HepG2 (cell line): ENCODE results near the gene ADPRM. TPM values are rescaled to one million over a fixed set of nuclear protein-coding genes. Genes with fewer than 3 reads are reported as not detected.
A peak's percentile ranks its signal among the peaks of the same experiment; 100 is the strongest.

Experiments
- CAMTA2 ChIP-seq: sonication (generic); formaldehyde crosslinking; IDR thresholded peaks from 2 replicates; pipeline ENCODE4 v1.4.0; 2020; ENCODE audit warnings: mild to moderate bottlenecking, missing genetic modification reagents, borderline replicate concordance
- ELF4 ChIP-seq: sonication (generic); formaldehyde crosslinking; IDR thresholded peaks from 2 replicates; pipeline ENCODE4 v1.5.0; 2020; ENCODE audit warnings: missing genetic modification reagents, mild to moderate bottlenecking, moderate library complexity, borderline replicate concordance
- HMG20B ChIP-seq: conservative IDR thresholded peaks from 2 replicates; pipeline ENCODE4 v1.6.1; 2016; ENCODE audit warnings: missing genetic modification reagents, missing compliant biosample characterization
- HOXA5 ChIP-seq: sonication (generic); formaldehyde crosslinking; IDR thresholded peaks from 2 replicates; pipeline ENCODE4 v1.4.0; 2020; ENCODE audit warnings: missing genetic modification reagents
- KAT8 ChIP-seq: IDR thresholded peaks from 2 replicates; pipeline ENCODE4 v1.6.1; 2016; ENCODE audit warnings: missing genetic modification reagents, missing compliant biosample characterization
- MEIS2 ChIP-seq: sonication (generic); formaldehyde crosslinking; IDR thresholded peaks from 2 replicates; pipeline ENCODE4 v1.9.0; 2021; ENCODE audit warnings: mild to moderate bottlenecking, missing genetic modification reagents
- NFYC ChIP-seq: IDR thresholded peaks from 2 replicates; pipeline ENCODE4 v1.6.1; 2016; ENCODE audit warnings: missing genetic modification reagents, missing compliant biosample characterization
- NR2C2 ChIP-seq: sonication (generic); formaldehyde crosslinking; IDR thresholded peaks from 2 replicates; pipeline ENCODE4 v1.4.0; 2020; ENCODE audit warnings: missing genetic modification reagents, mild to moderate bottlenecking, moderate library complexity, borderline replicate concordance
- SAP130 ChIP-seq: IDR thresholded peaks from 2 replicates; pipeline ENCODE4 v1.6.1; 2016; ENCODE audit warnings: low read depth
- ZNF530 ChIP-seq: sonication (generic); formaldehyde crosslinking; IDR thresholded peaks from 2 replicates; pipeline ENCODE4 v1.5.0; 2020; ENCODE audit warnings: low read depth, mild to moderate bottlenecking, missing genetic modification reagents
- ZNF678 ChIP-seq: sonication (generic); formaldehyde crosslinking; IDR thresholded peaks from 2 replicates; pipeline ENCODE4 v1.4.0; 2020; ENCODE audit warnings: mild to moderate bottlenecking, missing genetic modification reagents
- ZNF878 ChIP-seq: sonication (generic); formaldehyde crosslinking; IDR thresholded peaks from 2 replicates; pipeline ENCODE4 v1.8.1; 2023; ENCODE audit warnings: mild to moderate bottlenecking, missing genetic modification reagents, moderate library complexity
- polyA plus RNA-seq, 8 experiments: library from polyadenylated mRNA; depleted of rRNA in 3 of 8; stranded (reverse) in 7 of 8; unstranded in 1 of 8; fragments of >200 nt; fragmentation: Illumina TruSeq in 4 of 8; extraction: Trizol in 4 of 8; gene quantifications; 2 replicates each; pipeline versions ENCODE4 v1.2.1 to v1.2.3, GENCODE V29; 2011 to 2016; ENCODE audit warnings: low read depth in 4 of 8, missing spikeins in 1 of 8, mixed read lengths in 1 of 8; ENCODE audit not compliant: insufficient read depth in 1 of 8
- total RNA-seq, 5 experiments: library from RNA; depleted of rRNA; stranded (reverse); fragments of >200 nt; fragmentation: Illumina TruSeq; extraction: Trizol; gene quantifications; 2 replicates each; pipeline ENCODE4 v1.2.3, GENCODE V29; 2016; ENCODE audit warnings: low read depth in 1 of 5
- TF ChIP-seq, protein P1 (sequence below): sonication (generic); formaldehyde crosslinking; IDR thresholded peaks from 2 replicates; pipeline ENCODE4 v1.4.0; 2020; ENCODE audit warnings: missing genetic modification reagents
- TF ChIP-seq, protein P2 (sequence below): sonication (generic); formaldehyde crosslinking; IDR thresholded peaks from 2 replicates; pipeline ENCODE4 v1.4.0; 2020; ENCODE audit warnings: missing genetic modification reagents
- TF ChIP-seq, protein P3 (sequence below): sonication (generic); formaldehyde crosslinking; IDR thresholded peaks from 2 replicates; pipeline ENCODE4 v1.9.0; 2021; ENCODE audit warnings: missing genetic modification reagents, borderline replicate concordance

Gene ADPRM
- total and polyA plus RNA-seq, 2 of the 13 experiments (the other 11 are each of a cell fraction or from before 2014, with no cell fraction given) = 5.6 to 10.8 TPM

DNA sequence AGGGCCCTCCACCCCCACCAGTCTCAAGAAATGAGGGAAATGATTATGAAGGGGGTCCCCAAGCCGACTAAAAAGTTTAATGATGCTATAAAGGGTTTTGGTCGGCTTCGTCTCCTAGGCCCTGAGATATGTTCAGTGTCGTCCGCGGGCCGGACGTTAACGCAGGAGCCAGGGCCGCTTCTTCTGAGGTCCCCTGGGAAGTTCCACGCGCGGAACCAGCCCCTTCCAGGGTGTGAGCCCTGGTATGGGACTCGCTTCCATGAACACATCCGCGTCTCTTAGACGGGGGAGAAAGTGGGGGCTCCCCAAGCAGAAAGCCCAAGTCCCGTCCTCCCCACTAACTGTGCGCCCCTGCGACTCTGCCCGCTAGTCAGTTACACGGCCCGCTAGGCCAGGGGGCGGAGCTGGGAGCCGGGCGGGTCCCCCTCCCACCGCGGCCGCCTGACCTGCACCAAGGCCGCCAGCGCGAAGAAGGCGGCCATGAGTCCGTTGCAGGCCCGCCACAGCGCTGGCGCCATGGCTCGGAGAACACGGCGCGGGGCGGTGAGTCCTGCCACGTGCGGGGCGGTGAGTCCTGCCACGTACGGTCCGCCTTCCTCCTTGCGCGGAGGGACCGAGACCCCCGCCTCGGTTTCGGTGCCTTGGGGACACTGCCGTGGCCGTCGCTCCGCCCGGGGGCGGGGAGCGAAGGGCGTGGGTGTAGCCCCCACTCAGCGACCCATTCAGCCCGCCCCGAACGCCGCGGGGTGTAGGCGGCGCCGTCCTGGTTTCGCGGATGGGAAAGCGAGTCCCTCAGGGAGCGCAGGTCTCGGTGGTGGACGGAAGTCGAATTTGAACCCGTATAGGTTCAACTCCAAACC lies 32.2 kb downstream of the ADPRM start, which contains the start of gene TMEM220 (continued):
- TF ChIP-seq, protein P1, sequence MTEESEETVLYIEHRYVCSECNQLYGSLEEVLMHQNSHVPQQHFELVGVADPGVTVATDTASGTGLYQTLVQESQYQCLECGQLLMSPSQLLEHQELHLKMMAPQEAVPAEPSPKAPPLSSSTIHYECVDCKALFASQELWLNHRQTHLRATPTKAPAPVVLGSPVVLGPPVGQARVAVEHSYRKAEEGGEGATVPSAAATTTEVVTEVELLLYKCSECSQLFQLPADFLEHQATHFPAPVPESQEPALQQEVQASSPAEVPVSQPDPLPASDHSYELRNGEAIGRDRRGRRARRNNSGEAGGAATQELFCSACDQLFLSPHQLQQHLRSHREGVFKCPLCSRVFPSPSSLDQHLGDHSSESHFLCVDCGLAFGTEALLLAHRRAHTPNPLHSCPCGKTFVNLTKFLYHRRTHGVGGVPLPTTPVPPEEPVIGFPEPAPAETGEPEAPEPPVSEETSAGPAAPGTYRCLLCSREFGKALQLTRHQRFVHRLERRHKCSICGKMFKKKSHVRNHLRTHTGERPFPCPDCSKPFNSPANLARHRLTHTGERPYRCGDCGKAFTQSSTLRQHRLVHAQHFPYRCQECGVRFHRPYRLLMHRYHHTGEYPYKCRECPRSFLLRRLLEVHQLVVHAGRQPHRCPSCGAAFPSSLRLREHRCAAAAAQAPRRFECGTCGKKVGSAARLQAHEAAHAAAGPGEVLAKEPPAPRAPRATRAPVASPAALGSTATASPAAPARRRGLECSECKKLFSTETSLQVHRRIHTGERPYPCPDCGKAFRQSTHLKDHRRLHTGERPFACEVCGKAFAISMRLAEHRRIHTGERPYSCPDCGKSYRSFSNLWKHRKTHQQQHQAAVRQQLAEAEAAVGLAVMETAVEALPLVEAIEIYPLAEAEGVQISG (CRISPR knock-in tag) = peak; percentile 89
- TF ChIP-seq MEIS2 (CRISPR knock-in tag) (peak; percentile 73; the same call in 1 of the 2 replicates), ZNF530 (no peak), HMG20B (CRISPR knock-in tag) (no peak), CAMTA2 (CRISPR knock-in tag) (peak; percentile 64; the same call in 1 of the 2 replicates), ELF4 (CRISPR knock-in tag) (no peak), HOXA5 (0 out of 2 replicates have a peak, but pooled peaks have one; percentile 53), NFYC (CRISPR knock-in tag) (no peak), ZNF678 (CRISPR knock-in tag) (0 out of 2 replicates have a peak, but pooled peaks have one; percentile 46), NR2C2 (peak; percentile 53; the same call in 1 of the 2 replicates), SAP130 (CRISPR knock-in tag) (peak; percentile 58; the same call in 1 of the 2 replicates), ZNF878 (no peak), KAT8 (CRISPR knock-in tag) (peak; percentile 70; the same call in 1 of the 2 replicates)
- TF ChIP-seq, protein P2, sequence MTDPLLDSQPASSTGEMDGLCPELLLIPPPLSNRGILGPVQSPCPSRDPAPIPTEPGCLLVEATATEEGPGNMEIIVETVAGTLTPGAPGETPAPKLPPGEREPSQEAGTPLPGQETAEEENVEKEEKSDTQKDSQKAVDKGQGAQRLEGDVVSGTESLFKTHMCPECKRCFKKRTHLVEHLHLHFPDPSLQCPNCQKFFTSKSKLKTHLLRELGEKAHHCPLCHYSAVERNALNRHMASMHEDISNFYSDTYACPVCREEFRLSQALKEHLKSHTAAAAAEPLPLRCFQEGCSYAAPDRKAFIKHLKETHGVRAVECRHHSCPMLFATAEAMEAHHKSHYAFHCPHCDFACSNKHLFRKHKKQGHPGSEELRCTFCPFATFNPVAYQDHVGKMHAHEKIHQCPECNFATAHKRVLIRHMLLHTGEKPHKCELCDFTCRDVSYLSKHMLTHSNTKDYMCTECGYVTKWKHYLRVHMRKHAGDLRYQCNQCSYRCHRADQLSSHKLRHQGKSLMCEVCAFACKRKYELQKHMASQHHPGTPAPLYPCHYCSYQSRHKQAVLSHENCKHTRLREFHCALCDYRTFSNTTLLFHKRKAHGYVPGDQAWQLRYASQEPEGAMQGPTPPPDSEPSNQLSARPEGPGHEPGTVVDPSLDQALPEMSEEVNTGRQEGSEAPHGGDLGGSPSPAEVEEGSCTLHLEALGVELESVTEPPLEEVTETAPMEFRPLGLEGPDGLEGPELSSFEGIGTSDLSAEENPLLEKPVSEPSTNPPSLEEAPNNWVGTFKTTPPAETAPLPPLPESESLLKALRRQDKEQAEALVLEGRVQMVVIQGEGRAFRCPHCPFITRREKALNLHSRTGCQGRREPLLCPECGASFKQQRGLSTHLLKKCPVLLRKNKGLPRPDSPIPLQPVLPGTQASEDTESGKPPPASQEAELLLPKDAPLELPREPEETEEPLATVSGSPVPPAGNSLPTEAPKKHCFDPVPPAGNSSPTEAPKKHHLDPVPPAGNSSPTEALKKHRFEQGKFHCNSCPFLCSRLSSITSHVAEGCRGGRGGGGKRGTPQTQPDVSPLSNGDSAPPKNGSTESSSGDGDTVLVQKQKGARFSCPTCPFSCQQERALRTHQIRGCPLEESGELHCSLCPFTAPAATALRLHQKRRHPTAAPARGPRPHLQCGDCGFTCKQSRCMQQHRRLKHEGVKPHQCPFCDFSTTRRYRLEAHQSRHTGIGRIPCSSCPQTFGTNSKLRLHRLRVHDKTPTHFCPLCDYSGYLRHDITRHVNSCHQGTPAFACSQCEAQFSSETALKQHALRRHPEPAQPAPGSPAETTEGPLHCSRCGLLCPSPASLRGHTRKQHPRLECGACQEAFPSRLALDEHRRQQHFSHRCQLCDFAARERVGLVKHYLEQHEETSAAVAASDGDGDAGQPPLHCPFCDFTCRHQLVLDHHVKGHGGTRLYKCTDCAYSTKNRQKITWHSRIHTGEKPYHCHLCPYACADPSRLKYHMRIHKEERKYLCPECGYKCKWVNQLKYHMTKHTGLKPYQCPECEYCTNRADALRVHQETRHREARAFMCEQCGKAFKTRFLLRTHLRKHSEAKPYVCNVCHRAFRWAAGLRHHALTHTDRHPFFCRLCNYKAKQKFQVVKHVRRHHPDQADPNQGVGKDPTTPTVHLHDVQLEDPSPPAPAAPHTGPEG = no peak
- TF ChIP-seq, protein P3, sequence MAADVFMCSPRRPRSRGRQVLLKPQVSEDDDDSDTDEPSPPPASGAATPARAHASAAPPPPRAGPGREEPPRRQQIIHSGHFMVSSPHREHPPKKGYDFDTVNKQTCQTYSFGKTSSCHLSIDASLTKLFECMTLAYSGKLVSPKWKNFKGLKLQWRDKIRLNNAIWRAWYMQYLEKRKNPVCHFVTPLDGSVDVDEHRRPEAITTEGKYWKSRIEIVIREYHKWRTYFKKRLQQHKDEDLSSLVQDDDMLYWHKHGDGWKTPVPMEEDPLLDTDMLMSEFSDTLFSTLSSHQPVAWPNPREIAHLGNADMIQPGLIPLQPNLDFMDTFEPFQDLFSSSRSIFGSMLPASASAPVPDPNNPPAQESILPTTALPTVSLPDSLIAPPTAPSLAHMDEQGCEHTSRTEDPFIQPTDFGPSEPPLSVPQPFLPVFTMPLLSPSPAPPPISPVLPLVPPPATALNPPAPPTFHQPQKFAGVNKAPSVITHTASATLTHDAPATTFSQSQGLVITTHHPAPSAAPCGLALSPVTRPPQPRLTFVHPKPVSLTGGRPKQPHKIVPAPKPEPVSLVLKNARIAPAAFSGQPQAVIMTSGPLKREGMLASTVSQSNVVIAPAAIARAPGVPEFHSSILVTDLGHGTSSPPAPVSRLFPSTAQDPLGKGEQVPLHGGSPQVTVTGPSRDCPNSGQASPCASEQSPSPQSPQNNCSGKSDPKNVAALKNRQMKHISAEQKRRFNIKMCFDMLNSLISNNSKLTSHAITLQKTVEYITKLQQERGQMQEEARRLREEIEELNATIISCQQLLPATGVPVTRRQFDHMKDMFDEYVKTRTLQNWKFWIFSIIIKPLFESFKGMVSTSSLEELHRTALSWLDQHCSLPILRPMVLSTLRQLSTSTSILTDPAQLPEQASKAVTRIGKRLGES (CRISPR knock-in tag) = no peak
